Mucosa of descending colon (tissue), 3 donors: ENCODE measurements around the gene ADGRB2. TPM values are rescaled to one million over a fixed set of nuclear protein-coding genes. Genes with fewer than 3 reads are reported as not detected.

Experiments used
- ATAC-seq: fragments of 200-7000 bp; cut with Tn5 transposase; one replicate; pipeline ENCODE4 v1.9.1; 2020; ENCODE audit warnings: mild to moderate bottlenecking, moderate library complexity
- DNase-seq, 3 donors: peaks; one replicate each; pipeline ENCODE4 v3.0.0-alpha.2; 2020
- H3K36me3 ChIP-seq: fragments of 200-600 bp; one replicate; pipeline ENCODE4 v1.8.0; 2021; ENCODE audit warnings: low read depth, mild to moderate bottlenecking
- H3K4me1 ChIP-seq: fragments of 200-600 bp; one replicate; pipeline ENCODE4 v1.8.0; 2021; ENCODE audit warnings: low read depth, mild to moderate bottlenecking
- H3K4me3 ChIP-seq: fragments of 200-600 bp; one replicate; pipeline ENCODE4 v1.8.0; 2021; ENCODE audit warnings: mild to moderate bottlenecking
- H3K9me3 ChIP-seq: fragments of 200-600 bp; one replicate; pipeline ENCODE4 v1.8.0; 2021; ENCODE audit warnings: mild to moderate bottlenecking
- CTCF ChIP-seq: fragments of 200-600 bp; IDR thresholded peaks from one replicate; pipeline ENCODE4 v1.8.0; 2022; ENCODE audit warnings: antibody characterized with exemption, mild to moderate bottlenecking
- intact Hi-C, 2 donors: fragments of 100-400 bp; cut with DNase I in 1 of 2; cut with micrococcal nuclease in 1 of 2; formaldehyde crosslinking; loops; one replicate each; pipeline versions ENCODE4 v1.11.0 to v1.11.1; 2022; cut with DNase I, micrococcal nuclease
- total RNA-seq, 3 donors: library from RNA; stranded (reverse); fragmentation: NEBNext Ultra II Directional in 2 of 3; extraction: Animal tissue kit (Norgen Biotek cat#: 25700) in 2 of 3; gene quantifications; one replicate each; pipeline versions ENCODE4 v1.2.1 to v1.2.4, GENCODE V29; 2021 to 2023
- donor health status: DM: no; HTN: no; CAD: no; lungs with moderate emphysema.
- donor health status: DM: no; HTN: no; CAD: no.
- donor health status: DM: no; HTN: yes; CAD: no.

The ADGRB2 gene
- total RNA-seq, 3 donors from 2014 or later, result 0.55 to 3.8 (median 0.65) TPM

DNA sequence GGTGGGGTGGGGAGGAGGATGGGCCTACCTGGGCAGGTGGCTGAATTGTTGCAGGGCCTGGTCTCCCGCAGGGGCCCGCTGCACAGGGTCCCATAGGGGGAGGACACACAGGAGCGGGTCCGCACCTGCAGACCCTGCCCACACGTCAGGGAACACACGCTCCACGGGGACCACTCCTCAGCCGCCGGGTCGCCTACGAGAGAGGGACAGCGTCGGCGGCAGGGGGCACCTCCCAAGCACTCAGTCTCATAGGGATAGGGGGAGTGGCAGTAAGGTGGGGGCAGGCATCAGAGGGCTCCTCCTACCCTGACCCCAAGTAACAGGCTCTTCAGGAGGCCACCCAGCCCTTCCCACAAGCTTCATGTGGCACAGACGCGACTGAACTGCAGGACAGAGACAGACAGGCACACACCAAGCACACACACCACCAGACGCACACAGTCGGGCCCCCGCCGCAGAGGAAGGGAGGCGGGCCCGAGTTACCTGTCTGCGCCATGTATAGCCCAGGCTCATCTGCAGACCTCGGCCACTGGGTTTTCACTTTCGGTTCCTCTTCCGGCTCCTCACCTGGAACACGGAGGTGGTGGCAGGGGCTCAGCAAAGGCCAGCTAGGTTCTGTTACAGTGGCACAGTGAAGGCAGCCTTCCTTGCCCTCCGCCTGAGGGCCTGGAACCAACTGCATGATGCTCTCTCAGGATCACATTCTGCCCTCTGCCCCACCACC is 19.8 kb downstream of the ADGRB2 start:
- DNase-seq (peak in 1 of 3 donors; percentile 38), ATAC-seq (peak; percentile 63)
- intact Hi-C loops, result no loop called here
- TF ChIP-seq CTCF, result no peak
- Histone ChIP-seq H3K4me1 (no peaks in the 10 kb centered on the region), H3K36me3 (no peaks in the 10 kb centered on the region), H3K4me3 (no peak overlapping the region), H3K9me3 (no peaks in the 10 kb centered on the region)

DNA sequence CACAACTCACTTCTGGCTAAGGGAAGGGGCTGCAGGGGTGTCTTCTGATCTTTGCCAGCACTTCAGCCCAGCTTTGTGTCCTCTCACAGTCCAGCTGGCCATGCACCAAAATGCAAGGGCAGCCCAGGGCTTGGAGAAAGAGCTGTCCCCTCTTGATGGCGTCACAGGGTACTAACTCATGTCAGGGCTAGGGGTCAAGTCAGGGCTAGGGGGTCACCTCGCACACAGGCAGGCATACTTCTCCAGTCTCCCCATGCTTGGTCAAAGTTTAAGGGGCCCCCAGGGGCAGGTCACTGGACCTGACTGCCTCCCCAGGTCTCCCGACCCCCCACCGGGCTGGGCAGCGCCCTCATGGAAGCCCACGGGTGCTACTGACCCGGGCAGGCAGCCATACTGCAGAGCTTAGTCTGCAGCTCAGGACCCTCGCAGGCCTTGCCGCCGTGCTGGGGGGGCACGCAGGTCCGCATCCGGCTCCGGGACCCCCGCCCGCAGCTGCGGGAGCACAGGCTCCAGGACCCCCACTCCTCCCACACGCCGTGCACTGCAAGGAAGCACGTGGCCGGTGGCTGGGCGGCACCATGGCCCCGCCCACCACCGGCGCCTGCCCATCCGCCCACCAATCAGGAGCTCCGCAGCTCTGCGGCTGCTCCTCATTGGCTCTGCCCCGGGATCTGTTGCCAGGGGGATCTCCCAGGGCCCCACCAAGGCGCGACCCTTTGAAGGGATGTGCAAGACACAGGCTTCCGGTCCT is 21.5 kb downstream of the ADGRB2 start:
- ATAC-seq (no peak), DNase-seq (no peak)
- no peak overlapping the region for H3K4me3 ChIP-seq
- no peak for TF ChIP-seq CTCF
- no peaks in the 10 kb centered on the region for H3K36me3 ChIP-seq
- no peaks in the 10 kb centered on the region for H3K9me3 ChIP-seq
- H3K4me1 ChIP-seq, result no peaks in the 10 kb centered on the region
- intact Hi-C loops, result no loop called here

GRCh38 chr1:31739346-31739745 is 24.8 kb downstream of the ADGRB2 start:
- H3K36me3 ChIP-seq, result no peaks in the 10 kb centered on the region
- peak; percentile 55 to 77 (median 70) for DNase-seq

DNA sequence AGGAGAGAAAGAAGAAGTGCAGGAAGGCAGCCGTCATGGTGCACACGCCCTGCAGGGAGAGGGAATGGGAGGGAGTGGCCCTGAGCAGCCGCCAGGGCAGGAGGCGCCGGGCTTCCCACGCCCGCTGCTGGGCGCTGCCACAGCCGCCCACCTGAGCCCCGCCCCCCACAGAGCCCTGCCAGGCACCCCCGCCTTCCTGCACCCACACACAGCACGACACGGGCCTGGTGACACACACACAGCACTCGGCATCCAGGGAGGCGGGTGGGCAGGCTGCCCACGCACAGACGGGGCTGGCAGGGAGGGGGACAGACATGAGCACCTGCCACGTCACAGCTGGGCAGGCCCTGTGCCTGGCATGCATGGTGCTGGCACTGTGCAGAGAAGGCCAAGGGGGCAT is 27.5 kb downstream of the ADGRB2 start:
- peak; percentile 81 for ATAC-seq
- H3K4me3 ChIP-seq, result no peak overlapping the region
- H3K4me1 ChIP-seq, result peaks cover 4% of the 10 kb centered on the region
- no peaks in the 10 kb centered on the region for H3K36me3 ChIP-seq
- peak in 2 of 3 donors; percentile 61 to 67 for DNase-seq
- intact Hi-C loops, result no loop called here
- no peak for TF ChIP-seq CTCF
- no peaks in the 10 kb centered on the region for H3K9me3 ChIP-seq

More at GRCh38 chr1:31739346-31739745, 24.8 kb downstream of the ADGRB2 start:
- H3K9me3 ChIP-seq, result no peaks in the 10 kb centered on the region
- H3K4me1 ChIP-seq, result peaks cover 4% of the 10 kb centered on the region
- intact Hi-C loops, result no loop called here
- no peak for TF ChIP-seq CTCF
- peak; percentile 73 for ATAC-seq
- H3K4me3 ChIP-seq, result no peak overlapping the region

GRCh38 chr1:31735571-31735970 is 28.6 kb downstream of the ADGRB2 start:
- TF ChIP-seq CTCF, result no peak
- intact Hi-C loops, result no loop called here

More at GRCh38 chr1:31735571-31735970, 28.6 kb downstream of the ADGRB2 start:
- H3K36me3 ChIP-seq, result no peaks in the 10 kb centered on the region
- DNase-seq (no peak), ATAC-seq (no peak)
- H3K9me3 ChIP-seq, result no peaks in the 10 kb centered on the region
- peaks cover 4% of the 10 kb centered on the region for H3K4me1 ChIP-seq
- H3K4me3 ChIP-seq, result no peak overlapping the region
